NCI-H460 (cell line): ENCODE measurements around the gene PCNX3. TPM values are rescaled to one million over a fixed set of nuclear protein-coding genes. Genes with fewer than 3 reads are reported as not detected.
A peak's percentile ranks its signal among the peaks of the same experiment; 100 is the strongest.
"Not testable (repeated sequence)": the region's sequence is repeated elsewhere in the genome, so short reads cannot be mapped to it uniquely, and the experiment has no call there.

Source experiments
- DNase-seq: peaks from one replicate; pipeline ENCODE4 v3.0.0-alpha.2; 2016; ENCODE audit warnings: low read depth; ENCODE audit errors: extremely low read depth
- total RNA-seq: library from RNA; depleted of rRNA; stranded (reverse); fragments of >200 nt; shearing (Covaris generic); gene quantifications from 2 replicates; pipeline ENCODE4 v1.2.3, GENCODE V29; 2014

PCNX3 gene
- total RNA-seq, 1 experiment from 2014 or later, result 12.3 TPM

DNA sequence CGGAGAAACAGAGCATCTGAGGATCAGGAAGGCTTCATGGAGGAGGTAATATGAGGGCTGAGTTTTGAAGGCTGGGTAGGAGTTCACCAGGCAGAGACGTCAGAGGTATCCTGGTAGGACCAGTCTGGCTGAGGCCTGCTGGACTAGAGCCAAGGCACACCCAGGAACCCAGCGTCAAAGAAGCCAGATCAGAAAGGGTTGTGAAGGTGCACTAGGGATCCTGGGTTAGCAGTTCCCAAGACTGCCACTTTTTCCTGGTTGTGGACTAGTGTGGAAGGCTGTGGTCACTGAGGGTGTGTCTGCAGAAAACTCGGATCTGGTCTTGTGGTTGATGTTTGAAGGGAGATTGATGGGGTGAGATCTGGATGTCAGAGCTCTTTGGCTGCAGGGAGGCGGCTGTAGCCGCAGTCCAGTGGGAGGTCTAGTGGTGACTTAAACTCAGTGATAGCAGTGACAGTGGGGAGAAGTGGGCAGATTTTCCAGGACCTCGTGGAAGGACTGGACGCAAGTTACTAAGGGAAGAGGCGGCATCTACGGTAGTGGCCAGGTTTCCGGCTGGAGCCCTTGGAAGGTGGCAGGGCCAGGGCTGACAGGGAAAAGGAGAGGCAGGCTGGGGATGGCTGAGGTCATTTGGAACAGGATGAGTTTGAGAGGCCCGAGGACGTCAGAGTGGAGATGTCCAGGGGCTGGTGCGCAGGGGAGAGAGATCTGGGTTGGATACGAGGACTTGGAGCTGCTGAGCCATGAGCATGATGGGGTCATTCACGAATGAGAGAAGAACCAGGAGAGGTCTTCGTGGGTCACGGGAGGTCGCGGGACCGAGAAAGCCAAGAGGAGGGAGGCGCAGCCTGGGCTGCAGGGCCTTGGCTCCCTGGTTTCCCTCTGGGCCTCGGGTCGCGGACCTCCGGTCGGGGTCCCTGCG is 36.3 kb downstream of the PCNX3 start:
- DNase-seq, result no peak

DNA sequence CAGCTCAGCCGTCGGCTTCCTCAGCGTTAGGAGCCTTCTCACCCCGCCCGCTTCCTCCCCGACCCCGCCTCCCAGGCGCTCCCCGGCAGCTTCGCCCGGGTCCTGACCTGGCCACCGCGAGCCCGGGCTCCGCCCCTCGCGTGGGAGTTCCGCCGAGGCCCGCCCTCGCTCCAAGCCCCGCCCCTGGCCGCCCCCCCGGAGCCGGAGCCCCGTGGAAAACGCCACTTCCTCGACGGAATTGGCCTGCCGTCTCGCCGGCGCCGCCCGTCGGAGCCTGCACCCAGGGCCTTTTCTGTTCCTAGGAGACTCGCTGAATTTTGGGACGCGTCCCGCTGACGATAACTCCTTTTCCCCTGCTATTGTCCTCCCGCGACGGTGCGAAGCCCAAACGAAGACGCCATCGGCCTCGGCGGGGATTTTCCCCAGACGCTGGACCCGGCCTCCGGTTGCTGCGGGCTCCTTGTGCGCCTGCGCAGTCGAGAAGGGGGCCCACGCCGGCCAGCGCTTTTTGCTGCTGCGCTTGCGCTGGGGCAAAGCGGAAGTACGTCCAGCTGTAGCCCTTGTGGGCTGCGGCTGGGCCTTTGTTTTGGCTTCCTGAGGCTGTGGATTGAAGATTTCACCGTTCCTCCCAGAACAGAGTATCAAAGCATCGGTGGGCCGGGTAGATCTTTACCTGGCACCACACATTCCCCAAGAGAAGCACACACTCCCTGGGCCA is 37.1 kb downstream of the PCNX3 start:
- DNase-seq, result peak; percentile 78

DNA sequence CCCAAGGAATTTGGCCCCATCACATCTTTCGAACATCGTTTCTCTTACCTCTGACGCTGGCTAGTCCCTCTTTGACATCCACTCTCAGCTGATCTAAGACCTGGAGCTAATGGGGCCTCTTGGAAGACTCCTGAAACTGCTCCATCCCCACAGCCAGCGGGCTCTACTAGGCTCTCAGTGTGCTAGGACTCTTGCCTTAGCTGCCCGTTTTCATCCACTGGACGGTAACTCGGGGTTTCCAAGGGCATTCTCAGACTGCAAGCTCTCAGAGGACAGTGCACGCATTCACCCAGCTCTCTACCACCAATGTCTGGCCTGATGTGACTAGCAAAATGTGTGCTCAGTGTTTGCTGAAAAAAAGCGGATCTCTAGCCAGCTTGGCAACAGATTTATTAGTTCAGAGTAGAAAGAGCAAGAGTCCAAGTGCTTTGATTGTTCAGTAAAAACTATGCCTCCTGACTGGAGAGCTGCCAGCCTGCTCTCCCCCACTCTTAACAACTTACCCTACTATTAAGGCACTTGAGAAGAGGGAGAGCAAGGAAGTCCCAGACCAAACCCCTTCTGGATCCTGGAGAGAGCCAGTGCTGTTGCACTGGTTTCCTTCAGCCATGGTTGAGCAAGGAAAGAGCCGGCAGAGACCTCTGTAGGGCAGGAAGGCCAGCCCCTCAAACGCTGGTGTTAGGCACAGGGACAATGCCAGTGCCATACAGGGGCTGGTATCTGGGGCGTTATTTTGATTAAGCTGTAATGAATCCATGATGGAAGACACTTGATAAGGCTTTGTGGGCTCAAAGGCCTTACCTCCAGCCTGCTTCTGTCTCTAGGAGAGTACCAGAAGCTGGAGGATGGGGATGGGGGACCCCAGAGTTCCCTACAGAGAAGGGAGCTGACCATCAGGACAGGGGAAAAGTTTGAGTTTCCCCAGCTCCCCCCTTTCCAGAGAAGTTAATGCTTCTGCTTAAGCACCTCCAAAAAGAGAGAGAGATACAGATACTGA is 38.0 kb downstream of the PCNX3 start:
- DNase-seq, result no peak

DNA sequence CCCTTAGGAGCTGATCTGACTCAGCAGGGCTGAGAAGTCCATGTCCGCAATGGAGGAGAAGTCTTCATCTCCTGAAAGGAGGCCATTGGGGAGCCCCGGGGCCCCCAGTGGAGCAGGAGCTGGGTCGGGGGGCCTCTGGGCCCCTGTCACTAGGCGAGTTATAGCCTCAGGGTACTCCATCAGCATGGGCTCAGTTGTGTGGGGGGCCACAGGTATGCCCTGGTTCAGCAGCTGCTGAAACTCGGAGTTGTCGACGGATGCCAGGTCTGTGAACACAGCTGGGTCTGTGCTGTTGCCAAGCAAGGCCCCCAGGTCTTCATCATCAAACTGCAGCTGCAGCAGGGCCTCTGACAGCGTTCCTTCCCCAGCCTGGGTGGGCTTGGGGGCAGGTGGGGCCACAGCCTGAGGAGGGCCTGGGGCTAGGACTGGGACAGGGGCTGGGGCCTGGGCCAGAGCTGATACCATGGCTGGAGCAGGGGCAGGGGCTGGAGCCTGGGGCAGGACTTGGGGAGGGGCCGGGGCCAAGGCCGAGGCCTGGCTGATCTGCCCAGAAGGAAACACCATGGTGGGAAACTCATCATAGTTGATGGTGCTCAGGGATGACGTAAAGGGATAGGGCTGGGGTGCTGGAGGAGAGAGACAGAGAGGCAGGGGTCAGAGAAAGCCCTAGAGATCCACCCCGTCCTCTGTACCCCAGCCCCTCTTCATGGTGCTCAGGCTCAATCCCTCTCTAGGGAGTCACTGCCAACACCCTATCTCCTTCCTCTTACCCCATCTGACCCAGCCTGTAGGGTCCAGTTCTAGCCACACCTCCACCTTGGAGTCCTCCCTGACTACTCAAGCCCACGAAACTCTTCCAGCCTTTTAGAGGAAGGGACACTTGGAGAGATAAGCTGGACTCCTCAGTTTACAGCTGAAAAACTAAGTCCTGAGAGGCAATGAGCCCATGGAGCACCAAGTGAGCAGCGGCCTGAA is 39.1 kb downstream of the PCNX3 start:
- DNase-seq, result no peak

DNA sequence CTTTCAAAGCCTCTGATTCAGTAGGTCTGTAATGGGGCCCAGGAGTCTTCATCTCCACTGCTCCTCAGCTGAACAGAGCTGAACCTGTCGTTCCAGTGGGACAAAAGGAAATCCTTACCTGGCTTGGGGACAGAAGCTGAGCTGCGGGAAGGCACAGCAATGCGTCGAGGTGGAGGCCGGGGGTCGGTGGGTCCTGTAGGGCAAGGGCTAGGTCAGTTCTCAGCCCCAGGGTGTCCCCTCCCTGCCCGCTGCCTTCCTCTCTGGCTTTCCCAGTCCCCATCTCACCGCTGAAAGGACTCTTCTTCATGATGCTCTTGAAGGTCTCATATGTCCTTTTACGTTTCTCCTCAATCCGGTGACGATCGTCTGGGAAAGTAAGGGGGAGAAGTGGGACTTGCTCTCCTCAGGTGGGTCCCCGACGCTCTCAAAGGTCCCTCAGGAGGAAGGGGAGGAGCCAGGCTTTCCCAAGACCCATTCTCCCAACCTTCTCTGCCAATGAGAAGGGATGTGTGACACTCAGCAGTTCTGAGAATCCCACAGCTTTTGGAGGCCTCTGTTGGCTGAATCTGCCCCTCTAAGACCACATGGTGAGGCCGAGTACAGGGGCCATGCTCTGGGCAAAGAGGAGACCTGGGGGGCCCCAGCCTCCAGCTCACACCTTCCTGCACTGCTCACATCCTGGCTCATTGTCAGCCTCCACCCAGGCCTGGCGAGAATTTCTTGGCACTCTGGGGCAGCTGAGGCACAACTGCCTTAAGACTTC is 40.2 kb downstream of the PCNX3 start:
- DNase-seq, result no peak

DNA sequence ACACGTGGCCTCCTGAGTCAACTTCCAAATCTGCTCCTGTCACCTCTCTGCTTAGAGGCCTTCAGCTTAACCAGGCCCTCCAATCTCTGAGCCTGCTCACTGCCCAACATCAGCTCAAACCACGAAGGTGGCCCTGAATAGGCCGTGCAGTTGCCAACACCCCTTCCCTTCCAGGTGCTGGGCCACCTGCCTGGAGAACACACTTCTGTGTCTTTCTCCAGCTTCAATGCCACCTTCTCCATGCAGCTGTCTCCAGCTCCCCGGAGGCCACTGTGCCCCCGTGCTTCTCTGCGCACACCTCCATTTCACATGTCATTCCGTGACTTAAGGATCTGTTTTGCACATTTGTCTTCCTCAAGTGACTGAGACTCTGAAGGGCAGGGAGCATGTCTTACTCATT is 41.9 kb downstream of the PCNX3 start:
- DNase-seq, result no peak

DNA sequence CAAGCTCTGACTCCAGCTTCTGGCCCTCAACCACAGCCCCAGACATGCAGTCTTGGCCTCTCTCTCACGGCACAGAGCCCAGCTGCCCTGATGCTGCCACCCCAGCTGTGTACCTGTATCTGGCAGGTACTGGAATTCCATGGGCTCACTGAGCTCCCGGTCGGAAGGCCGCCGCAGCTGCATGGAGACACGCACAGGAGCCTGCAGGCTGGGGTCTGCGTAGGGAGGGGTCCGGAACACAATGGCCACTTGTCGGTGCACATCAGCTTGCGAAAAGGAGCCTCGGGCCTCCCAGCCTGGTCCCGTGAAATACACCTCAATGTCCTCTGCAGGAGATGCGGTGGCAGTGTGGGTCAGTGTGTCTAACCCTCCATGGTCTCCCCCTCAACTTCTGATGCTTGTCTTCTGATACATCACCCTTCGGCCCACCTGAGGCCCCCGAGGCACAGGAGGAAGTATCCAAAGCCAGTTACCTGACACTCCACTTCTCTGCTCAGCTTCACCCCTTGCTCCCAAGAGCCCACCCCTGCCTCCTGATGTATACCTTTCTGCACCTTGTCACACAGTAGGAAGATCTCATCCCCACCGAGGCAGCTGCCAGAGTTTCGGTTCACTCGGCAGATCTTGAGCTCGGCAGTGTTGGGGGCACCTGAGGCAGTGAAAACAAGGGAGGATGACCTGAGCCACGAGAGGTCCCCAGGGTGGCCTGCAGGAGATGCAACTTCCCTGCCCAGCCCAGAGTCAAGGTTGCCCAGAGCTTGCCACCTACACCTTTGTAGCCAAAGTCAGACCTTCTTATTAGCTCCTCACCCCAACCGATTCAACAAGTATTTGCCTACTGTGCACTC is 42.8 kb downstream of the PCNX3 start:
- DNase-seq, result no peak

DNA sequence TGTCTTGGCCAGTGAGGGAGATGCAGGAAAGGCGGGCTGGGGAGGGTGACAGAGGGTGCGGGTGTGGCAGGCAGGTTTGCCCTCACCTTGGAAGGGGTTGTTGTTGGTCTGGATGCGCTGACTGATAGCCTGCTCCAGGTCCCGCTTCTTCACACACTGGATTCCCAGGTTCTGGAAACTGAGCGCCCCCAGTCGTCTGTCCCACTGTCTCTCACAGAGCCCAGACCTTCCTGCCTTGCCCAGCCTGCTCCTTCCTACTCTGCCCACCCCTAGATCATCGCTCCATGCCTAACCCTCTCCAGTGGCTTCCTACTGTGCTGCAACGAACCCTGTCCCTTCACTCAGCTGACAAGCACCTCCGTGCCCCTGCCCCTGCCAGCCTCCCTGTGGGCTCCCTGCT is 44.5 kb downstream of the PCNX3 start:
- DNase-seq, result no peak

DNA sequence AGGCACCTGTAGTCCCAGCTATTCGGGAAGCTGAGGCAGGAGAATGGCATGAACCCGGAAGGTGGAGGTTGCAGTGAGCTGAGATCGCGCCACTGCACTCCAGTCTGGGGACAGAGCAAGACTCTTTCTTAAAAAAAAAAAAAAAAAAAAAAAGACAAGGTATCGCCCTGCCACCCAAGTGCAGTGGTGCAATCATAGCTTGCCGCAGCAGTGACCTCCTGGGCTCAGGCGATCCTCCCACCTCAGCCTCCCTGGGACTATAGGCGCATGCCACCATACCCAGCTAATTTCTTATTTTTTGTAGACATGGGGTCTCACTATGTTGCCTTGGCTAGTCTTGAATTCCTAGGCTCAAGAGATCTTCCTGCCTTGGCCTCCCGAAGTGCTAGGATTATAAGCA is 45.3 kb downstream of the PCNX3 start:
- not testable (repeated sequence) for DNase-seq

DNA sequence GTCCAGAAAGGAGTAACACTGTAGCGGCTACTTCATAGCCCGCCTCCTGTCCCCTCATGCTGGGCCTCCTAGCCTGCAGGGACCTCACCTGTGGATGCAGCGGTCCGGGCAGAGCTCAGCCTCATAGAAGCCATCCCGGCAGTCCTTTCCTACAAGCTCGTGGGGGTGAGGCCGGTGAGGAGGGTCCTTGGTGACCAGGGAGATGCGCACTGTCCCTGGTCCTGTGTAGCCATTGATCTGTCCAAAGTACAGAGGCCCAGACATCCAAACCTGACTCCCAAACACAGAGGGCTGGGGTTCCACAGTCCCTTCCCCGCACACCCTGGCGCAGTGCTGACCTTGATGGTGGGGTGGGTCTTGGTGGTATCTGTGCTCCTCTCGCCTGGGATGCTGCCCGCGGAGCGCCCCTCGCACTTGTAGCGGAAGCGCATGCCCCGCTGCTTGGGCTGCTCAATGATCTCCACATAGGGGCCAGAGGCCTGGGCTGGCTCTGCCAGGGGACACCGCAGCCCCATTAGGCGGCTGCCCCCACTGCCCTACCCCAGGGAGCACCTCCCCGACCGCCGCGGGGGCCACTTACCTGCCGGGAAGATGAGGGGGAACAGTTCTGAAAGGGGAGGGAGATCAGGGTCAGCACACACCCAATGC is 46.1 kb downstream of the PCNX3 start:
- no peak for DNase-seq

DNA sequence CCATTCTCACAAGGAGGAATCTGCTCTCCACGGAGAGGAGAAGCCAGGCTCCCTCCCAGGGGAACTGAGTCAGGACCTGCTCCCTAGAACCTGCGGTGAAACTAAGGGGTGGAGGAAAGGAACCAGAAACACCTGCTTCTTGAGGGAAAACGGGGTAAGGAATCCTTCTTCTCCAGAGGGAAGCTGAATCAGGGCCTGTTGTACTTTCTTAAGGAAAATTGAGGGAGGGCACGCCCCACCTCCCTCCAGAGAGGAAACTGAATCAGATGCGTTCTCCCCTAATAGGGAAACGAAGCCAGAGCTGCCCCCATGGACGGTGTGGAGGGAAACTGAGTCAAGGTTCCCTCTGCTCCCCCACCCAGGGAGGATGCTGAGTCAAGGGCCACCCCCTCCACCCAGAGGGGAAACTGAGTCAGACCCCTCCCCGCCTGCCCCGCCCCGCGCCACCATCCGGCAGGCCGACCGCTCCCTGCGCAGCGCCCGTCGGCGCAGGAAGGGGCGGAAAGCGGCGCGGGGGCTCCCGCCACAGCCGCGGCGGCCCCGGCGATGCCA is 46.7 kb downstream of the PCNX3 start:
- no peak for DNase-seq

DNA sequence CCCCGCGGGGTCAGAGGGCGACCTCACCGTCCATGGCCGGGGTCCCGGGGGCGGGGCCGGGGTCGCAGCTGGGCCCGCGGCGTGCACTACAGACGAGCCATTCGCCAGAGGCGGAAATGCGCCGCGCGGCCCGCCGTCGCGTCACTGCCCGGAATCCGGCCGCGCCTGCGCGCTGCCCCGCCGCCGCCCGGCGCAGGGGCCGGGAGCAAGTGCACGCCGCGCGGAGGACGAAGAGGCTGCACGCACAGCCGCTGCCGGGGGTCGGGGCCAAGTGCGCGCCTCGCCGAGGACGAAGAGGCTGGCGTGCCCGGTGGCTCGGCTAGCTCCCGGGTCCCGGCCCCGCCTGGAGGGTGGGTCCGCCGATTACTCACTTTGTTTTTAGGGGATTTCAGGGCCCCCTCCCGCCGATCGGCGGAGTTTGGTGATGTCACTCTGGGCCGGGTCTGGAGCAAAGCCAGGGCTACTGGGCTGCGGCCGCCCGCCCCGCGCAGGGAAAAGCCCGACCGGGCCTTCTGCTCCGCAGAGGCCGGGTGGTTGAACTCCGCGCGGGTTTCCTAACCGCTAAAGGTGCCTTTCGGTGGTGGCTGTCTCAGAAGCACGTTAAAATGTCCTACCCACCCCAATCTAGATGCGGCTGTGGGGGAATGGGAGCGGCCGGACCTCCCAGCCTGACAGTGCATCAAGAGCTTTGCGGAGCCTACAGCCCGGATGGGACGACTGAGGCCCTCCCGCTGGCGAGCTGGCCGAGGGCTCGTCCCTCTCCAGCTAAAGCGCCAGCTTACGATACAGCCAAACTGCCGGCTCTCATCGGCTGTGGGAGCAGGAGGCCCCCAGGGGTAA is 47.4 kb downstream of the PCNX3 start, which contains the start of gene RELA:
TSS of gene RELA (minus strand) at position 118 of the 840 bp plus-strand sequence. CDS start at position 34, 84 bp downstream.
- DNase-seq, result peak; percentile 84

DNA sequence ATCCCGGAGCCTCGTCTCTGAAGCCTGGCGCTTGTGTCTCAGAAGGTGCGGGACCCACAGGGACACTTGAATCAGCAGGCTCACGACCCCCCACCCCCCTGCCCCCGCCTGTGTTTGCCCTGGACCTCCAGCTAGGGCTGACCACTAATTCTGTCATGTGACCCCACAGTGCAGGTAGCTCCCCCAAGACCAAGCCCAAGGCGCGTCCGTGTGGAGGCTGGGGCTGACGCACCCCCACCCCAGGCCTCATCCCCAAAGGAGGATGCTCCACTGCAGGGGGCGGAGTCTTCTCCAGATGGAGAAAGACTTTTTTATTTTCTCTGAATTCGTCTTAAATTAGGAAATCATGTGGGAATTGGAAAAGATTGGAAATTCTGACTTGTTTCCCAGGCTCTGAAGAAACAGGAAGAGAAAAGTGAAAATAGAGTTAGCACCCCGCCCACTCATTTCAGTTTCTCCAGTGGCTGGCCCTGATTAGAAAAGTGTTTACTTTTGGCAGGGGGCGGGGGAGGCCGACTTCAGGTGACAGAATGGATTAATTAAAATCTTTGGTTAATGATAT is 48.1 kb downstream of the PCNX3 start:
- DNase-seq, result no peak

DNA sequence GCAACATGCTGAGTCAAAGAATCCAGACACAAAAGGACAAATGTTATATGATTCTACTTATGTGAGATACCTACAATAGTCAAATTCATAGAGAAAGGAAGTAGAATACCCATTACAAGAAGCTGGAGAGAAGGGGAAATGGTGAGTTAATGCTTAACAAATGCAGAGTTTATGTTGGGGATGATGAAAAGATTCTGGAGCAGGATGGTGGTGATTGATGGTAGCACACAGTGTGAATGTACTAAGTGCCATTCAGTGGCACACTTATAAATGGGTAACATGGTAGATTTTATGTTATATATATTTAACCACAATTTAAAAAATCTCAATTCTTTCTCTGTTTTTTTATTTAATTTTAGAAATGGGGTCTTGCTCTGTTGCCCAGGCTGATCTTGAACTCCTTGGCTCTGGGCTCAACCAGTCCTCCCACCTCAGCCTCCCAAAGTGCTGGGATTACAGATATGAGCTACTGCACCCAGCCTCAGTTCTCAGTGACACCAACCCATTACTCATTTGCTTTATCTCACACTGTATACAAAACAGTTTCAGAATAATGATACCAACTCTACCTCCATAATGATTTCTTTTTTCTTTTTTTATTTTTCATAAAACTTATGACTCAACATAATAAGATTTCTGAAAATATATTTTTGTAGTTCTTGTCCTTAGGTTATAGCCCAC is 56.7 kb downstream of the PCNX3 start:
- DNase-seq, result no peak

DNA sequence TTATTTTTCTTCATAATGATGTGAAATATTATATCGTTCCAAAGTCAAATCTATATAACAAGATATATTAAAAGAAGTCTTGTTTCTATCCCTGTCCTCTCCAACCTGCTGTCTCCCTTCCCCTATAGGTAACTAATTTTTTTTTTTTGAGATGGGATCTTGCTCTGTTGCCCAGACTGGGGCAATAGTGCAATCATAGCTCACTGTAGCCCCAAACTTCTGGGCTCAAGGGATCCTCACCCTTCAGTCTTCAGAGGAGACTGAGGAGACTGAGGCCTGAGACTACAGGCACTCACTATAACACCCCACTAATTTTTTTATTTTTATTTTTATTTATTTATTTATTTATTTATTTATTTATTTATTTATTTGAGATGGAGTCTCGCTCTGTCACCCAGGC is 57.4 kb downstream of the PCNX3 start:
- DNase-seq, result no peak
